SK-N-MC (cell line): Measurements from ENCODE around the gene WDR35.

Experiments used
- EZH2 ChIP-seq: fragments of 200-600 bp; sonication (generic); IDR thresholded peaks from one replicate; pipeline ENCODE4 v1.6.1; 2017; ENCODE audit warnings: antibody characterized with exemption
- FOXP2 ChIP-seq: optimal IDR thresholded peaks from 2 replicates; pipeline ENCODE3; 2011; ENCODE audit warnings: mild to moderate bottlenecking, moderate library complexity; ENCODE audit not compliant: insufficient read depth; ENCODE audit errors: extremely low read length, control extremely low read depth
- POLR2AphosphoS5 ChIP-seq: IDR thresholded peaks from 2 replicates; pipeline ENCODE4 v1.6.1; 2012; ENCODE audit warnings: mild to moderate bottlenecking, low read depth, low read length, borderline replicate concordance

- no peak for TF ChIP-seq EZH2
- no peak for TF ChIP-seq POLR2AphosphoS5
- TF ChIP-seq FOXP2, result no peak
Measured at GRCh38 chr2:20027260-20027677, 37.4 kb upstream of the WDR35 start.
